ENCODE measurements around the gene VTN.

Gene VTN

GRCh38 chr17:28402844-28403243, 32.7 kb upstream of the VTN start:
- no peak overlapping the region for H3K4me3 ChIP-seq (ENCODE audit: low read depth, low read length)
- DNase-seq (ENCODE audit: low read depth): no peak
- TF ChIP-seq, protein P1, sequence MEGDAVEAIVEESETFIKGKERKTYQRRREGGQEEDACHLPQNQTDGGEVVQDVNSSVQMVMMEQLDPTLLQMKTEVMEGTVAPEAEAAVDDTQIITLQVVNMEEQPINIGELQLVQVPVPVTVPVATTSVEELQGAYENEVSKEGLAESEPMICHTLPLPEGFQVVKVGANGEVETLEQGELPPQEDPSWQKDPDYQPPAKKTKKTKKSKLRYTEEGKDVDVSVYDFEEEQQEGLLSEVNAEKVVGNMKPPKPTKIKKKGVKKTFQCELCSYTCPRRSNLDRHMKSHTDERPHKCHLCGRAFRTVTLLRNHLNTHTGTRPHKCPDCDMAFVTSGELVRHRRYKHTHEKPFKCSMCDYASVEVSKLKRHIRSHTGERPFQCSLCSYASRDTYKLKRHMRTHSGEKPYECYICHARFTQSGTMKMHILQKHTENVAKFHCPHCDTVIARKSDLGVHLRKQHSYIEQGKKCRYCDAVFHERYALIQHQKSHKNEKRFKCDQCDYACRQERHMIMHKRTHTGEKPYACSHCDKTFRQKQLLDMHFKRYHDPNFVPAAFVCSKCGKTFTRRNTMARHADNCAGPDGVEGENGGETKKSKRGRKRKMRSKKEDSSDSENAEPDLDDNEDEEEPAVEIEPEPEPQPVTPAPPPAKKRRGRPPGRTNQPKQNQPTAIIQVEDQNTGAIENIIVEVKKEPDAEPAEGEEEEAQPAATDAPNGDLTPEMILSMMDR (IDR thresholded peaks at IDR 0.05; ENCODE audit: low read depth, low read length, missing control alignments): no peak

DNA sequence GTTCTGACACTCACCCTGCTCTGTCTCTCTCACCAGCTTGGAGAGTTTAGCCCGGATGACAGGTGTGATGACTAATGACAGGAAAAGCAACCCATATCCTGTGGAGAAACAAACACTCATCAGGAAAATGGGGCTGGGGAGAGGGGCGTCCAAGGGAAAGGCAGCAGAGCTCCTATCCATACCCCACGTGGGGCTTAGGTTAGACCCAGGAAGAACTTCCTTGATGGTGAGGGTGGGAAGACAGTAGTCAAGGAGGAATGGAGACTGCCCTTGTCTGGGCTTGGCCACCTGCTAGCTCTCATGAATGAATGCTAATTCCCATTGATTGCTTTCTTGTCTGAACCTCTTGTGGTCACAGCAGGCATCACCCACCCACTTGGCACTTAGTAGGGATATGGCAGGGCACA, 32.1 kb upstream of the VTN start:
- no peak for DNase-seq (ENCODE audit: low read depth)
- TF ChIP-seq, protein P1 (IDR thresholded peaks at IDR 0.05; ENCODE audit: low read depth, low read length, missing control alignments): no peak
- no peak overlapping the region for H3K4me3 ChIP-seq (ENCODE audit: low read depth, low read length)

DNA sequence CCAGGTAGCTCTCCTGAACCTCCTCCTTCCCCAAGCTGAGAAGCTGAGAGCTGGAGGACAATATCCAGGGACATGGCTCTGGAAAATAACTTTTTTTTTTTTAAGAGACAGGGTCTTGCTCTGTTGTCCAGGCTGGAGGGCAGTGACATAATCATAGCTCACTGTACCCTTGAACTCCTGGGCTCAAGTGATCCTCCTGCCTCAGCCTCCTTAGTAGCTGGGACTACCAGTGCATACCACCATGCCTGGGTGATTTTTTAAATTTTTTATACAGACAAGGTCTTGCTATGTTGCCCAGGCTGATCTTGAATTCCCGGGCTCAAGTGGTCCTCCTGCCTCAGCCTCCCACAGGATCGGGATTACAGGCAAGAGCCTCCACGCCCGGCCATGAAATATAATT, 29.7 kb upstream of the VTN start:
- no peak overlapping the region for H3K4me3 ChIP-seq (ENCODE audit: low read depth, low read length)
- no peak for DNase-seq (ENCODE audit: low read depth)
- TF ChIP-seq, protein P1 (IDR thresholded peaks at IDR 0.05; ENCODE audit: low read depth, low read length, missing control alignments): no peak

GRCh38 chr17:28398280-28398981, 28.3 kb upstream of the VTN start:
- DNase-seq (ENCODE audit: low read depth): no peak
- TF ChIP-seq, protein P1 (IDR thresholded peaks at IDR 0.05; ENCODE audit: low read depth, low read length, missing control alignments): no peak

DNA sequence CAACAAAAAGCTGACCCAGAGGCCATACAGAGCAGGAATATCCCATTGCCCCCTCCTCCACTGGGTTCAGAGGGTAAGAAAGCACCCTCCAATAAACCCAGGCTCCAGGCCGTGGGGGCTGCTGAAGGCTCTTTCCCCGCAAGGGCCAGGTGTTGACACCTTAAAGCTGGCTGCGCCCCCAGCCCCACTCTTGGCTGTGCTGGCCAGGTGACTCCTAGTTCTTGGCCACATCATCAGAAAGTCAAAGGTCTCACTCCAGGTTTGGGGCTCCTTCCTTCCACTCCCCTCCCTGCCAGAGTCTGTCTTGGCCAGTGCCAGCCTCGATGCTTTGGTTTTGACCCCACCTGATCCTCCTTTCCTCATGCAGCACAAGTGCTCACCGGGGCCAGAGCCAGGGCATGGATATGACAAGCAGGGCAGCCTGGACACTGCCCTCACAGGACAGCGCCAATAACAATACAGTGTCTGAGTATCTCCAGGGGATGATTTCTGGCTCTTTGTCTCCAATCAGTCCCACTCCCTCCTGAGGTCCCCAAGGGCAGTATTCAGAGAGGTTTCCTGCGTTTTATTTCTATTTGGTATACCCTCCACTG, 27.7 kb upstream of the VTN start:
- H3K4me3 ChIP-seq (ENCODE audit: low read depth, low read length): no peak overlapping the region
- DNase-seq (ENCODE audit: low read depth): no peak
- TF ChIP-seq, protein P1 (IDR thresholded peaks at IDR 0.05; ENCODE audit: low read depth, low read length, missing control alignments): no peak

More at GRCh38 chr17:28398280-28398981, 28.3 kb upstream of the VTN start:
- H3K4me3 ChIP-seq (ENCODE audit: low read depth, low read length): no peak overlapping the region

DNA sequence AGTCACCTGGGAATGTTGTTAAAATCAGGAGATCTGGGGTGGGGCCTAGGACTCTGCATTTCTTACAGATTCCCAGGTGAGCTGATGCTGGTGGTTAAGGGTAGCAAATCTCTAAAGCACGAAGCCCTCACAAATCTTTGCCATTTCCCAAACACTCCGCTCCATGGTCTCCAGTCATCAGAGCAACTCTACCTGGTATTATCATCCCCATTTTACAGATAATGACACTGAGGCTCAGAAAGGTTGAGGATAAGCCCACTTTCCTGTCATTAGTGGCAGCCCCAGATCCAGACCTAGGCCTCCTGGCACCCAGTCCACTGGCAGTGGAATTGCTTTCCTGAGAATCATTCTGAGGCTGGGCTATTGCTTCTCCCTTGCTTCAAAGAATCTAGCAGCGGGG, 27.2 kb upstream of the VTN start:
- no peak for DNase-seq (ENCODE audit: low read depth)
- TF ChIP-seq, protein P1 (IDR thresholded peaks at IDR 0.05; ENCODE audit: low read depth, low read length, missing control alignments): no peak
- H3K4me3 ChIP-seq (ENCODE audit: low read depth, low read length): no peak overlapping the region
